HG02588 (cell line): ENCODE measurements around the gene PHACTR3.

ENCODE experiments used
- ATAC-seq: cut with Tn5 transposase; IDR thresholded peaks from one replicate; pipeline ENCODE4 v1.9.1; 2021; ENCODE audit warnings: mild to moderate bottlenecking, moderate library complexity; ENCODE audit not compliant: unreplicated experiment

The PHACTR3 gene

GRCh38 chr20:59809630-59810448 is 205.5 kb downstream of the PHACTR3 start:
- no peak for ATAC-seq

DNA sequence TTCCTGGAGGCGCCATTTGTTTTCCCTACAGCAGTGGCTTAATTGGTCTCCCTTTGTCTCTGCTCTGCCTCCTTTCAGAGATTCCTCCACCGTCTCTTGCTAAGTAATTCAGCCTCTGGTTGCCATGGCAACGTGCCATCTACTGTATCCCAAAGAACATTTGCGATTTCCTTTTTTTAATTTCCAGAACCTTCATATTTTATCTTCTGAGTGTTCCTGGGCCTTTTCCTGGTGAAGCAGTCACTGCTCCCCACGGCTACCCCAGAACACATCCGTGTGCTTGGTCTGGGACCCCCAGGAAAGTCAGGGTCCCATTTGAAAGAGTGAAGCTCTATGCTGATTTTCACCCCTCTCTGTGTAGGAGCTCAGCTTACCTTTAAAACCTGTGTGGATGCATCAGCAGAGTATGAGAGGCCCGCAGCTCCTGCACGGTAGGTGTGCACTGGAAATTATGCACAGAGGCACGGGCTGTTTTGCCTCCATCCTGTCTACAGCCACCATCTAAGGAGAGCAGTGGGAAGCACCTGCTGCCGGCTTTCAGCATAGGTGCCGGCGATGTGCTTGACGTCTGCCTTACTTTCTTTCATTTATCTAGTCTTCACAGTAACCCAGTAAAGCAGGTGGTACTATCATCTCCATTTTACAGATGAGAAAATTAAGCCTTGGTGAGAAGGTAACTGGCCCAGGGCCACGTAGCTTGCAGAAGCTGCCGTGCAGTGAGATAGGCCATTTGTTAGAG is 206.3 kb downstream of the PHACTR3 start:
- no peak for ATAC-seq

DNA sequence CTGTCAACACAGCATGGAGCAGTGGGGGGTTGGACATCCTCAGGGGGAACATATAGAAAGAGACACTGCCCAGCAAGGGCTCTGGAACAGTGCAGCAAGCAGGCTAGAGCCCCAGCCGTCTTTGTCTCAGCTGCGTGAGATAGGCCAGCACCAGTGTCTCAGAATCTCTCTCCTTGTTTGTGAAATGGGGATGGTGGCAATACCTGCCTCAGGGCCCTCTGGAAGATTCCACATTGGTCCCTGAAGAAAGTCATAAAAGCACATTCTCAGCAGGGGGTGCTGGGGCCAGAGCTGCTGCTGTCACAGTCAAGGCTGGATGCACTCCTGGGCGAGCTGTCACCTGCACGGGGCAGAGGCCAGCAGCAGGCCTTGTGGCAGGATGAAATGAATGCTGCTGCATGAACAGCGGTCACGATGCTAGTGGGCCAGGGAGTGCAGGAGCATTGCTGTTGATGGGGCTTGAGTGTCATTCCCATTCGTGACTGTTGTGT is 207.4 kb downstream of the PHACTR3 start:
- no peak for ATAC-seq

- no peak for ATAC-seq
Observed at GRCh38 chr20:59812286-59813125, 208.2 kb downstream of the PHACTR3 start.

GRCh38 chr20:59813126-59813947 is 209.0 kb downstream of the PHACTR3 start:
- ATAC-seq = no peak

DNA sequence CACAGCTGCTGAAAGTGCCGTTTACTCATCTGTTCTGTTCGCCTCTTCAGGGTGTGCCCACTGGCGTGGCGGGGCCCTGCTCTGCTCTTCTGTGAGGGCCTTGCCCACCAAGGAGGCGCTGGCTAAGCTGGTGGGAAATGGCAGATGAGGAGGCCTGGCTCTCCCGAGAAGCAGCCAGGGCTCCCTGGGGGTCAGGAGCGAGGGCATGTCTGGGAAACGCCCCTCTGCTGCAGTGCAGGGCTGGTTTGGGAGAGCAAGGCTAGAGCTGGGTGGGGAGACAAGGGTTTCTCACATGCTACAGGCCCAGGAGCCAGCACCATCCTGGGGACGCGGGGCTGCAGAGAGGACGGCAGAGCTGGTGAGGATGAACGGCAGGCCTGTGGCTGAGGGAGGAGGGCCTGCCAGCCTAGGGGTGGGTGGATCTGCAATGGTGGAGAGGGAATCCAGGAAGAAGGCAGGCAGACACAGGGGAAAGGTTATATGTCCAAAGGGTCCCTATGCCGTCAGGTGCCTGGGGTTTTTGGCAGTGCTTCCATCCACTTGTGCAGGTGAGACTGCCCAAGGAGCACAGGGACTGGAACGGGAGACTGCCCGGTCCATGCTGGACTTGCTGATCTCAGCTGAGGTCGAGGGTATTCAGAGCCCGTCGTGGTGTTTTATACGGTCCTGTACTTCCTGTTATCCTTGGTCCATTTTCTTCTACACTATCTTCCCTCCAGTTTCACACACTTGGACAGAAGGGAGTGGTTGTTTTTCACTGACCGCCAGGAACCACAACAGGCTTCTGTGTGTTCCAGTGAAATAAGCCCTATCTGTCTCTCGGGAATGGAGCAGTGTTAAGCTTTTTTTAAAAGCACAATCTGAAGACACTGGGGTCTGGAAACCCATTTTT is 209.9 kb downstream of the PHACTR3 start:
- ATAC-seq = no peak

- no peak for ATAC-seq
Observed at GRCh38 chr20:59814840-59815340, 210.6 kb downstream of the PHACTR3 start.

- no peak for ATAC-seq
Observed at GRCh38 chr20:59816146-59816738, 211.9 kb downstream of the PHACTR3 start.

DNA sequence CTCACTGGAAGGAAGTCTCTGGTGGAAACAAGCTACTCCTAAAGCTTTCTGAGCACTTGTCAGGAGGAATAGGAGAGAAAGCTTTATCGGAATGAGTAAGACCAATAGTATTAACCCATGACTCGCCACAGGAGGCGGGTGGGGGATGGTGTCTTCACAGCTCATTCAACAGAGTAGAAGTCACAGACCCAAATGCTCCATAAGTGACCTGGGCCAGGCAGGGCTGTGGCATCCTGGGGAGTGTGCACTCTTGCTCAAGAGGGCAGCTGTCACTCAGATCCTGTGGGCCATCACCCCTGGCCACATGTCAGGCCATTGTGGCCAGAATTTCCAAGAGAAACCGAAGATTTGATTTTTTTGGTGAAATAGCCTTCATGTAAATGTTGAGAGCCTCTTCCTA is 213.1 kb downstream of the PHACTR3 start:
- ATAC-seq = no peak

- ATAC-seq = no peak
Observed at GRCh38 chr20:59817846-59818615, 213.7 kb downstream of the PHACTR3 start.

- no peak for ATAC-seq
Observed at GRCh38 chr20:59818911-59819310, 214.6 kb downstream of the PHACTR3 start.

- ATAC-seq = no peak
Observed at GRCh38 chr20:59819496-59820203, 215.3 kb downstream of the PHACTR3 start.

GRCh38 chr20:59820204-59821041 is 216.1 kb downstream of the PHACTR3 start:
- no peak for ATAC-seq

GRCh38 chr20:59821201-59821600 is 216.9 kb downstream of the PHACTR3 start:
- ATAC-seq = no peak

GRCh38 chr20:59821788-59822187 is 217.4 kb downstream of the PHACTR3 start:
- ATAC-seq = no peak

DNA sequence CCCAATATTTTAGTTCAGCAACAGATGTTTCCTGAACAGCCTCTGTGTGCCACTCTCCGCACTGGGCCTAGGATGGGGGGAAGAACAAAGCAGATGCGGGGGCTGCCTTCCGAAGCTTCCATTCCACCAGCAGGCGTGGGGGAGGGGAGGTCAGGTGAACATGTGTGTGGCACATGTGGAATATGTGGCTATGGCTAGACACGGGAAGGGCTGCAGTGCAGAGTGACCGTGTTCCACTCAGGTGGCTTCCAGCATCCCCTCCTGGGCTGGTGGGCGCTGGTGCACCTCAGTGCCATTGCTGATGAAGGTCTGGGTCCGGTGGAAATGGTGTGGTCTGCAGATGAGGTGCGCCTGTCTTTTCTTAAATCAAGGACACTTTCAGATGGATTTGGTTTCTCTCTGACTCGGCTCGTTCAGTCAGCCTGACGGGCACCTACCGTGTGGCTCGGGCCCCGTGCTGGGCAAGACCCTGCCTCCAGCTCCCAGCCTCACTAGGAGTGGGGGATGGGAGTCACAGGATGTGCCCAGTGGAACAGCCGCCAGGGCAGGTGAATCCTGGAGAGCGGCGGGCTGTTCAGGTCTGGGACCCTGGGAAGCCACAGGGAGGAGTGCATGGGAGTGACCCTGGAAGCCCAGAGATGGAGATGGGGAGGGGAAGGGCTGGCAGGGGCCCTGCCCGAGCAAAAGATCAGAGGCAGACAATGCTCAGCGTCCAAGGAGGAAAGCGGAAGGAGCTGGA is 218.1 kb downstream of the PHACTR3 start:
- no peak for ATAC-seq
